Mesothelial cell of epicardium (in vitro differentiated cells): Measurements from ENCODE around the gene ZNF398. TPM values are rescaled to one million over a fixed set of nuclear protein-coding genes. Genes with fewer than 3 reads are reported as not detected.
"Not testable (repeated sequence)": the region's sequence is repeated elsewhere in the genome, so short reads cannot be mapped to it uniquely, and the experiment has no call there.

Experiments
- DNase-seq, 2 experiments: peaks; one replicate each; pipeline ENCODE4 v3.0.0; 2021; ENCODE audit warnings: low spot score in 2 of 2; ENCODE audit not compliant: unreplicated experiment in 2 of 2
- H3K27ac Mint-ChIP-seq: 2 replicates; pipeline ENCODE4 v1.8.0; 2021; ENCODE audit warnings: mixed read lengths
- H3K27me3 Mint-ChIP-seq: 2 replicates; pipeline ENCODE4 v1.8.0; 2021; ENCODE audit warnings: low read depth, mixed read lengths
- H3K36me3 Mint-ChIP-seq: 2 replicates; pipeline ENCODE4 v1.8.0; 2021; ENCODE audit warnings: mixed read lengths
- H3K4me1 Mint-ChIP-seq: 2 replicates; pipeline ENCODE4 v1.8.0; 2021; ENCODE audit warnings: mixed read lengths
- H3K4me3 Mint-ChIP-seq: 2 replicates; pipeline ENCODE4 v1.8.0; 2021; ENCODE audit warnings: mild to moderate bottlenecking, moderate library complexity, mixed read lengths
- H3K9me3 Mint-ChIP-seq: 2 replicates; pipeline ENCODE4 v1.8.0; 2021; ENCODE audit warnings: mixed read lengths
- total RNA-seq: library from RNA; stranded (reverse); gene quantifications from 3 replicates; pipeline ENCODE4 v1.2.1, GENCODE V29; 2021
- TF ChIP-seq, protein P1 (sequence below): fragments of 200-600 bp; sonication (generic); IDR thresholded peaks from one replicate; pipeline ENCODE4 v1.5.0; 2021; ENCODE audit warnings: antibody characterized with exemption; ENCODE audit not compliant: unreplicated experiment

The ZNF398 gene
- total RNA-seq, 1 donor from 2014 or later, result 20.6 TPM

DNA sequence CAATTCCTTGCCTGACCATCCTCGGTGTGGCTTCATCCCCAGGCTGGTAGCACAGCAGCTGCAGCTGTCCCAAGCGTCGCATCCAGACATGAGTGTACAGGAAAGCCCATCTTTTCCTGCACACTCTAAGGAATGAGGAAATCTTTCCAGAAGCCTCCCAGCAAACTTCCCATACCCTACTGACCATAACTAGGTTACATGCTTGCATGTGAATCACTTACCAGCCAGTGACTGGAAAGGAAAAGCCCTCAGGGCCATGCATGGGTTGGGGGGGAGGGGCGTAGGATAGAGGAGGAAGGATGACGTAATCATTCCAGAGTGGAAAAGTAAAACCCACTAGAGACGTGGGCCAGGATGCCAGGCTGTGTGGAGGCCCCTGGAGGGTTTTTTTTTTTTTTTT is 73.3 kb downstream of the ZNF398 start:
- TF ChIP-seq, protein P1, sequence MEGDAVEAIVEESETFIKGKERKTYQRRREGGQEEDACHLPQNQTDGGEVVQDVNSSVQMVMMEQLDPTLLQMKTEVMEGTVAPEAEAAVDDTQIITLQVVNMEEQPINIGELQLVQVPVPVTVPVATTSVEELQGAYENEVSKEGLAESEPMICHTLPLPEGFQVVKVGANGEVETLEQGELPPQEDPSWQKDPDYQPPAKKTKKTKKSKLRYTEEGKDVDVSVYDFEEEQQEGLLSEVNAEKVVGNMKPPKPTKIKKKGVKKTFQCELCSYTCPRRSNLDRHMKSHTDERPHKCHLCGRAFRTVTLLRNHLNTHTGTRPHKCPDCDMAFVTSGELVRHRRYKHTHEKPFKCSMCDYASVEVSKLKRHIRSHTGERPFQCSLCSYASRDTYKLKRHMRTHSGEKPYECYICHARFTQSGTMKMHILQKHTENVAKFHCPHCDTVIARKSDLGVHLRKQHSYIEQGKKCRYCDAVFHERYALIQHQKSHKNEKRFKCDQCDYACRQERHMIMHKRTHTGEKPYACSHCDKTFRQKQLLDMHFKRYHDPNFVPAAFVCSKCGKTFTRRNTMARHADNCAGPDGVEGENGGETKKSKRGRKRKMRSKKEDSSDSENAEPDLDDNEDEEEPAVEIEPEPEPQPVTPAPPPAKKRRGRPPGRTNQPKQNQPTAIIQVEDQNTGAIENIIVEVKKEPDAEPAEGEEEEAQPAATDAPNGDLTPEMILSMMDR, result no peak
- no peak for DNase-seq
- no peaks in the 10 kb centered on the region for H3K27me3 Mint-ChIP-seq
- no peaks in the 10 kb centered on the region for H3K4me1 Mint-ChIP-seq
- no peaks in the 10 kb centered on the region for H3K9me3 Mint-ChIP-seq
- no peak overlapping the region for H3K27ac Mint-ChIP-seq
- H3K4me3 Mint-ChIP-seq, result no peak overlapping the region
- peaks cover 40% of the 10 kb centered on the region for H3K36me3 Mint-ChIP-seq

GRCh38 chr7:149223176-149223575 is 75.9 kb downstream of the ZNF398 start:
- DNase-seq, result no peak
- H3K4me3 Mint-ChIP-seq, result no peak overlapping the region
- H3K4me1 Mint-ChIP-seq, result no peaks in the 10 kb centered on the region
- no peaks in the 10 kb centered on the region for H3K9me3 Mint-ChIP-seq
- H3K36me3 Mint-ChIP-seq, result peaks cover 45% of the 10 kb centered on the region
- H3K27ac Mint-ChIP-seq, result no peak overlapping the region
- TF ChIP-seq, protein P1, result no peak
- H3K27me3 Mint-ChIP-seq, result no peaks in the 10 kb centered on the region

DNA sequence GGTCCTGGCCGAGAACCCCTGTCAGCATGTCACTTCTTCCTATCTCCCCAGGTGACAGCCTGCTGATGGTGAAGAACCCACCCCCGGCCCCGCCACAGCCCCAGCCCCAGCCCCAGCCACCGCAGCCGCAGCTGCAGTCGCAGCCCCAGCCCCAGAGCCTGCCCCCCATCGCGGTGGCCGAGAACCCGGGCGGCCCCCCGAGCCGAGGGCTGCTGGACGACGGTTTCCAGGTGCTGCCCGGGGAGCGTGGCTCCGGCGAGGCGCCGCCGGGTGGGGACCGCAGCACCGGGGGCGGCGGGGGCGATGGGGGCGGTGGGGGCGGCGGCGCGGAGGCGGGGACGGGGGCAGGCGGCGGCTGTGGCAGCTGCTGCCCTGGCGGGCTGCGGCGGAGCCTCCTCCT is 76.5 kb downstream of the ZNF398 start:
- Mint-ChIP-seq H3K4me3 (no peak overlapping the region), H3K27ac (no peak overlapping the region), H3K27me3 (no peaks in the 10 kb centered on the region), H3K36me3 (peaks cover 41% of the 10 kb centered on the region), H3K9me3 (no peaks in the 10 kb centered on the region), H3K4me1 (no peaks in the 10 kb centered on the region)
- TF ChIP-seq, protein P1, result no peak
- no peak for DNase-seq

DNA sequence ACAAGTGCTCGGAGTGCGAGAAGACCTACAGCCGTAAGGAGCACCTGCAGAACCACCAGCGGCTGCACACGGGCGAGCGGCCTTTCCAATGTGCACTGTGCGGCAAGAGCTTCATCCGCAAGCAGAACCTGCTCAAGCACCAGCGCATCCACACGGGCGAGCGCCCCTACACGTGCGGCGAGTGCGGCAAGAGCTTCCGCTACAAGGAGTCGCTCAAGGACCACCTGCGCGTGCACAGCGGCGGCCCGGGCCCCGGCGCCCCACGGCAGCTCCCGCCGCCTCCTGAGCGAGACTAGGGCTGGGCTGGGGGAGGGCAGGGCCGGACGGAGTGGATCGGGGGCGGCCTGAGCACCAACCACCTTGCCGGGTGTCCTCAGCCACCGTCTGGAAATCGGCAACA is 77.1 kb downstream of the ZNF398 start:
- Mint-ChIP-seq H3K27me3 (no peaks in the 10 kb centered on the region), H3K27ac (no peak overlapping the region), H3K36me3 (peaks cover 35% of the 10 kb centered on the region), H3K4me3 (no peak overlapping the region), H3K4me1 (no peaks in the 10 kb centered on the region), H3K9me3 (no peaks in the 10 kb centered on the region)
- no peak for DNase-seq
- TF ChIP-seq, protein P1, result no peak

GRCh38 chr7:149225106-149225505 is 77.9 kb downstream of the ZNF398 start:
- Mint-ChIP-seq H3K4me1 (no peaks in the 10 kb centered on the region), H3K36me3 (peaks cover 32% of the 10 kb centered on the region)

GRCh38 chr7:149225656-149226055 is 78.4 kb downstream of the ZNF398 start:
- Mint-ChIP-seq H3K36me3 (peaks cover 32% of the 10 kb centered on the region), H3K9me3 (no peaks in the 10 kb centered on the region), H3K27ac (no peak overlapping the region), H3K27me3 (peaks cover 6% of the 10 kb centered on the region), H3K4me3 (no peak overlapping the region), H3K4me1 (no peaks in the 10 kb centered on the region)
- TF ChIP-seq, protein P1, result no peak
- DNase-seq, result no peak

More at GRCh38 chr7:149225106-149225505, 77.9 kb downstream of the ZNF398 start:
- Mint-ChIP-seq H3K27me3 (peaks cover 5% of the 10 kb centered on the region), H3K9me3 (no peaks in the 10 kb centered on the region), H3K4me3 (no peak overlapping the region), H3K27ac (no peak overlapping the region)
- no peak for DNase-seq
- TF ChIP-seq, protein P1, result no peak

DNA sequence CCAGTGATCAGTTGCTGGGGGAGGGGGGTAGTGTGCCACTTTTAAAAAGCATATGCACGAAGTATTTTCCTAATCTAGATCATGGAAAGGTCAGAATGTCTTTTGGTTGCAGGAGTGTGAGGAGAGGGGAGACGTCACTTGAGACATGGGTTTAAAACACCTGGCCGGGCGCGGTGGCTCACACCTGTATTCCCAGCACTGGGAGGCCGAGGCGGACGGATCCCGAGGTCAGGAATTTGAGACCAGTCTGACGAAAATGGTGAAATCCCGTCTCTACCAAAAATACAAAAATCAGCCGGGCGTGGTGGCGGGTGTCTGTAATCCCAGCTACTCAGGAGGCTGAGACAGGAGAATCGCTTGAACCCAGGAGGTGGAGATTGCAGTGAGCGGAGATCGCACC is 79.1 kb downstream of the ZNF398 start:
- H3K4me1 Mint-ChIP-seq, H3K27me3 Mint-ChIP-seq, H3K27ac Mint-ChIP-seq, DNase-seq, H3K4me3 Mint-ChIP-seq, H3K9me3 Mint-ChIP-seq: not testable (repeated sequence)
- peaks cover 27% of the 10 kb centered on the region for H3K36me3 Mint-ChIP-seq
